Measurements from ENCODE around the gene RBM5.

Gene RBM5

GRCh38 chr3:50139718-50140423, 51.2 kb downstream of the RBM5 start:
- H2AFZ ChIP-seq (ENCODE audit: low read depth, low read length) = no peak overlapping the region; the same call in 1 of the 2 replicates
- H3K27ac ChIP-seq (ENCODE audit: low read length) = no peak overlapping the region
- H3K4me2 ChIP-seq (ENCODE audit: low read length) = no peak overlapping the region
- no peak overlapping the region for H3K9ac ChIP-seq (ENCODE audit: low read length)
- no peak overlapping the region for H3K4me3 ChIP-seq (ENCODE audit: low read length)
- TF ChIP-seq CTCF (IDR thresholded peaks at IDR 0.05; ENCODE audit: low read depth, low read length) (no peak), EZH2phosphoT487 (IDR thresholded peaks at IDR 0.05; ENCODE audit: low read depth) (no peak)
- H4K20me1 ChIP-seq (ENCODE audit: insufficient read depth, low read length) = no peaks in the 10 kb centered on the region
- H3K27me3 ChIP-seq (ENCODE audit: low read depth, low read length) = peaks cover 7% of the 10 kb centered on the region; the same call in 1 of the 2 replicates
- no peaks in the 10 kb centered on the region for H3K79me2 ChIP-seq (ENCODE audit: low read length)
- H3K4me1 ChIP-seq (ENCODE audit: low read length) = peaks cover 3% of the 10 kb centered on the region; the same call in 1 of the 2 replicates
- H3K9me3 ChIP-seq (ENCODE audit: insufficient read depth, low read length) = no peaks in the 10 kb centered on the region
- no peaks in the 10 kb centered on the region for H3K36me3 ChIP-seq (replicated peaks; ENCODE audit: low read depth, low read length)

GRCh38 chr3:50140990-50141389, 52.3 kb downstream of the RBM5 start:
- no peak overlapping the region for H3K27ac ChIP-seq (ENCODE audit: low read length)
- no peak overlapping the region for H3K4me3 ChIP-seq (ENCODE audit: low read length)
- TF ChIP-seq CTCF (IDR thresholded peaks at IDR 0.05; ENCODE audit: low read depth, low read length) (no peak), EZH2phosphoT487 (IDR thresholded peaks at IDR 0.05; ENCODE audit: low read depth) (no peak)
- no peak overlapping the region for H3K9ac ChIP-seq (ENCODE audit: low read length)
- no peaks in the 10 kb centered on the region for H3K36me3 ChIP-seq (replicated peaks; ENCODE audit: low read depth, low read length)
- peaks cover 6% of the 10 kb centered on the region; the same call in 1 of the 2 replicates for H3K27me3 ChIP-seq (ENCODE audit: low read depth, low read length)
- no peaks in the 10 kb centered on the region for H3K9me3 ChIP-seq (ENCODE audit: insufficient read depth, low read length)
- peaks cover 3% of the 10 kb centered on the region; the same call in 1 of the 2 replicates for H3K4me1 ChIP-seq (ENCODE audit: low read length)
- no peaks in the 10 kb centered on the region for H4K20me1 ChIP-seq (ENCODE audit: insufficient read depth, low read length)
- H2AFZ ChIP-seq (ENCODE audit: low read depth, low read length) = no peak overlapping the region
- H3K79me2 ChIP-seq (ENCODE audit: low read length) = no peaks in the 10 kb centered on the region
- no peak overlapping the region for H3K4me2 ChIP-seq (ENCODE audit: low read length)

GRCh38 chr3:50146316-50146901, 57.7 kb downstream of the RBM5 start:
- no peak overlapping the region for H3K27ac ChIP-seq (ENCODE audit: low read length)
- no peak overlapping the region for H3K9ac ChIP-seq (ENCODE audit: low read length)
- H3K4me1 ChIP-seq (ENCODE audit: low read length) = no peaks in the 10 kb centered on the region
- H3K4me3 ChIP-seq (ENCODE audit: low read length) = no peak overlapping the region
- H3K9me3 ChIP-seq (ENCODE audit: insufficient read depth, low read length) = no peaks in the 10 kb centered on the region
- H3K36me3 ChIP-seq (replicated peaks; ENCODE audit: low read depth, low read length) = no peaks in the 10 kb centered on the region
- H3K79me2 ChIP-seq (ENCODE audit: low read length) = no peaks in the 10 kb centered on the region
- no peaks in the 10 kb centered on the region for H4K20me1 ChIP-seq (ENCODE audit: insufficient read depth, low read length)
- H3K27me3 ChIP-seq (ENCODE audit: low read depth, low read length) = no peaks in the 10 kb centered on the region
- no peak overlapping the region for H3K4me2 ChIP-seq (ENCODE audit: low read length)
- TF ChIP-seq EZH2phosphoT487 (IDR thresholded peaks at IDR 0.05; ENCODE audit: low read depth) (no peak), CTCF (IDR thresholded peaks at IDR 0.05; ENCODE audit: low read depth, low read length) (0 out of 2 replicates have a peak, but pooled peaks have one; percentile 6)
- H2AFZ ChIP-seq (ENCODE audit: low read depth, low read length) = no peak overlapping the region

GRCh38 chr3:50147016-50147415, 58.3 kb downstream of the RBM5 start:
- TF ChIP-seq CTCF (IDR thresholded peaks at IDR 0.05; ENCODE audit: low read depth, low read length) (no peak), EZH2phosphoT487 (IDR thresholded peaks at IDR 0.05; ENCODE audit: low read depth) (no peak)
- no peaks in the 10 kb centered on the region for H3K9me3 ChIP-seq (ENCODE audit: insufficient read depth, low read length)

More at GRCh38 chr3:50147016-50147415, 58.3 kb downstream of the RBM5 start:
- no peak overlapping the region for H3K9ac ChIP-seq (ENCODE audit: low read length)
- no peaks in the 10 kb centered on the region for H3K36me3 ChIP-seq (replicated peaks; ENCODE audit: low read depth, low read length)
- H2AFZ ChIP-seq (ENCODE audit: low read depth, low read length) = no peak overlapping the region
- no peaks in the 10 kb centered on the region for H3K27me3 ChIP-seq (ENCODE audit: low read depth, low read length)
- no peaks in the 10 kb centered on the region for H3K4me1 ChIP-seq (ENCODE audit: low read length)
- H3K4me2 ChIP-seq (ENCODE audit: low read length) = no peak overlapping the region
- H3K79me2 ChIP-seq (ENCODE audit: low read length) = no peaks in the 10 kb centered on the region
- H4K20me1 ChIP-seq (ENCODE audit: insufficient read depth, low read length) = no peaks in the 10 kb centered on the region
- no peak overlapping the region for H3K27ac ChIP-seq (ENCODE audit: low read length)
- H3K4me3 ChIP-seq (ENCODE audit: low read length) = no peak overlapping the region
